ENCODE results near the gene ALPI.

GRCh38 chr2:232506709-232507108 is 50.8 kb downstream of the ALPI start:
- TF ChIP-seq EZH2phosphoT487 (IDR thresholded peaks at IDR 0.05; ENCODE audit: borderline replicate concordance, low read depth, low read length) = no peak
- TF ChIP-seq CTCF (conservative IDR thresholded peaks at IDR 0.05; ENCODE audit: low read length) = no peak

Measured in OCI-LY7 (cell line).